ENCODE results near the gene DEFB119.

DEFB119 gene

DNA sequence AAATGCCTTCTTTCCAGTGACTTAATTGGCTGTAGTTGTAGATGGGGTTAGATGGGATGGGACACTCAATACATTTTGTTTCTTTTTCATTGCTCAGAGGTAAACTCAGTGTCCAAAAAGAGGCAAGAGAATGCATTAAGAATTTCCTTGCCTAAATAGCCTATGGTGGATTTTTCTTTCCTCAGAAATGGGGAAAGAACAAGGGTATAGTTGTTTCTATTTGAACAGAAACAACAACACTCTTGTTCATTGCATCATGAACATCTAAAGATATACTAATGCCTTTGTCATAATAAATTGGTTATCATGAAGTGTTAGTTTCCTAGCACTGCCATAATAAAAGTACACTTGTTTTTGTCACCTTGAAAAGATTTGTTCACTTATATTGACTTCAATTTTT, 35.4 kb upstream of the DEFB119 start:
- no peak for ATAC-seq
- TF ChIP-seq RARB (CRISPR knock-in tag; IDR thresholded peaks at IDR 0.05) = no peak
- no peak for TF ChIP-seq GLIS3 (CRISPR knock-in tag; IDR thresholded peaks at IDR 0.05)
- TF ChIP-seq TOX (CRISPR knock-in tag; IDR thresholded peaks at IDR 0.05; ENCODE audit: borderline replicate concordance) = no peak
- no peak for TF ChIP-seq TSHZ2 (CRISPR knock-in tag; IDR thresholded peaks at IDR 0.05)
- no peak for TF ChIP-seq ISL1 (CRISPR knock-in tag; IDR thresholded peaks at IDR 0.05)
- no peak for TF ChIP-seq ZC3H10 (CRISPR knock-in tag; IDR thresholded peaks at IDR 0.05)

GRCh38 chr20:31418307-31418706, 27.9 kb upstream of the DEFB119 start:
- ATAC-seq = no peak

GRCh38 chr20:31415653-31416052, 25.3 kb upstream of the DEFB119 start:
- TF ChIP-seq TCF4 (CRISPR knock-in tag; IDR thresholded peaks at IDR 0.05; ENCODE audit: borderline replicate concordance) (no peak), ZFP30 (CRISPR knock-in tag; IDR thresholded peaks at IDR 0.05) (no peak), CSDC2 (CRISPR knock-in tag; IDR thresholded peaks at IDR 0.05) (no peak), ZC3H10 (CRISPR knock-in tag; IDR thresholded peaks at IDR 0.05) (no peak)
- ATAC-seq = no peak

More at GRCh38 chr20:31418307-31418706, 27.9 kb upstream of the DEFB119 start:
- TF ChIP-seq ZNF70 (CRISPR knock-in tag; IDR thresholded peaks at IDR 0.05) = no peak
- TF ChIP-seq ARNTL (CRISPR knock-in tag; IDR thresholded peaks at IDR 0.05; ENCODE audit: borderline replicate concordance, low read depth) = no peak
- TF ChIP-seq ESRRG (CRISPR knock-in tag; IDR thresholded peaks at IDR 0.05) = no peak

DNA sequence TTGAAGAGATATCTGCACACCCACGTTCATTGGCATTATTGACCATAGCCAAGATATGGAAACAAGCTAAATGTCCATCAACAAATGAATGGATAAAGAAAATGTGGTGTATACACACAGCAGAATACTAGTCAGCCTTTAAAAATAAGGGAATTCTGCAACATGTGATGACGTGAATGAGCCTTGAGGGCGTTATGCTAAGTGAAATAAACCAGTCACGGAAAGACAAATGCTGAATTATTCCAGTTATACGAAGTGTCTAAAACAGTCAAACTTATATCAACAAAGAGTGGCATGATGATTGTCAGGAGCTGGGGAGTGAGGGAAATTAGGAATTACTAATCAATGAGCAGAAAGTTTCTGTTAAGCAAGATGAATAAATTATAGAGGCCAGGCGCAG, 24.0 kb upstream of the DEFB119 start:
- TF ChIP-seq ZFP30 (CRISPR knock-in tag; IDR thresholded peaks at IDR 0.05) = no peak
- no peak for TF ChIP-seq ZC3H10 (CRISPR knock-in tag; IDR thresholded peaks at IDR 0.05)
- TF ChIP-seq CSDC2 (CRISPR knock-in tag; IDR thresholded peaks at IDR 0.05) = no peak
- no peak for TF ChIP-seq GLIS3 (CRISPR knock-in tag; IDR thresholded peaks at IDR 0.05)
- no peak for TF ChIP-seq ZNF70 (CRISPR knock-in tag; IDR thresholded peaks at IDR 0.05)
- TF ChIP-seq TCF4 (CRISPR knock-in tag; IDR thresholded peaks at IDR 0.05; ENCODE audit: borderline replicate concordance) = no peak
- no peak for TF ChIP-seq ZNF8 (CRISPR knock-in tag; IDR thresholded peaks at IDR 0.05)
- TF ChIP-seq SNAI2 (CRISPR knock-in tag; IDR thresholded peaks at IDR 0.05) = no peak
- no peak for TF ChIP-seq PATZ1 (CRISPR knock-in tag; IDR thresholded peaks at IDR 0.05; ENCODE audit: borderline replicate concordance)
- TF ChIP-seq, protein P1, sequence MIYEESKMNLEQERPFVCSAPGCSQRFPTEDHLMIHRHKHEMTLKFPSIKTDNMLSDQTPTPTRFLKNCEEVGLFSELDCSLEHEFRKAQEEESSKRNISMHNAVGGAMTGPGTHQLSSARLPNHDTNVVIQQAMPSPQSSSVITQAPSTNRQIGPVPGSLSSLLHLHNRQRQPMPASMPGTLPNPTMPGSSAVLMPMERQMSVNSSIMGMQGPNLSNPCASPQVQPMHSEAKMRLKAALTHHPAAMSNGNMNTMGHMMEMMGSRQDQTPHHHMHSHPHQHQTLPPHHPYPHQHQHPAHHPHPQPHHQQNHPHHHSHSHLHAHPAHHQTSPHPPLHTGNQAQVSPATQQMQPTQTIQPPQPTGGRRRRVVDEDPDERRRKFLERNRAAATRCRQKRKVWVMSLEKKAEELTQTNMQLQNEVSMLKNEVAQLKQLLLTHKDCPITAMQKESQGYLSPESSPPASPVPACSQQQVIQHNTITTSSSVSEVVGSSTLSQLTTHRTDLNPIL (CRISPR knock-in tag; IDR thresholded peaks at IDR 0.05; ENCODE audit: low read depth) = no peak
- no peak for TF ChIP-seq POU6F1 (CRISPR knock-in tag; IDR thresholded peaks at IDR 0.05; ENCODE audit: borderline replicate concordance, low read depth)
- TF ChIP-seq TOX (CRISPR knock-in tag; IDR thresholded peaks at IDR 0.05; ENCODE audit: borderline replicate concordance) = no peak
- no peak for TF ChIP-seq BACH2 (CRISPR knock-in tag; IDR thresholded peaks at IDR 0.05; ENCODE audit: borderline replicate concordance)
- no peak for TF ChIP-seq ISL1 (CRISPR knock-in tag; IDR thresholded peaks at IDR 0.05)
- no peak for TF ChIP-seq ARNTL (CRISPR knock-in tag; IDR thresholded peaks at IDR 0.05; ENCODE audit: borderline replicate concordance, low read depth)
- no peak for TF ChIP-seq OSR1 (CRISPR knock-in tag; IDR thresholded peaks at IDR 0.05)
- no peak for TF ChIP-seq ESRRG (CRISPR knock-in tag; IDR thresholded peaks at IDR 0.05)
- ATAC-seq = no peak

DNA sequence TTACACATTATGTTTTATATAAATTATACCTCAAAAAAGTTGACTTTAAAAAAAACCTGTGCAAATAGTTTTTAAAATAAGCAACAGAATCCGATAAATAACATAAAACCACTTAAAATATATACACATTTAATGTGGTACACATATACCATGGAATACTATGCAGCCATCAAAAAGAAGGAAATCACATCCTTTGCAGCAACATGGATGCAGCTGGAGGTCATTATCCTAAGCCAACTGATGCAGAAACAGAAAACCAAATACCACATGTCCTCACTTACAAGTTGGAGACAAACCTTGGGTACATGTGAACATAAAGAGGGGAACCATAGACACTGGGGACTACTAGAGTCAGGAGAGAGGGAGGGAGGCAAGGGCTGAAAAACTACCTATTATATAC, 19.6 kb upstream of the DEFB119 start:
- TF ChIP-seq ZNF565 (CRISPR knock-in tag; conservative IDR thresholded peaks at IDR 0.05; ENCODE audit: low read depth) (no peak), BACH2 (CRISPR knock-in tag; IDR thresholded peaks at IDR 0.05; ENCODE audit: borderline replicate concordance) (no peak), TCF4 (CRISPR knock-in tag; IDR thresholded peaks at IDR 0.05; ENCODE audit: borderline replicate concordance) (no peak), ESRRG (CRISPR knock-in tag; IDR thresholded peaks at IDR 0.05) (no peak), GLIS3 (CRISPR knock-in tag; IDR thresholded peaks at IDR 0.05) (no peak), ZFP3 (CRISPR knock-in tag; IDR thresholded peaks at IDR 0.05) (no peak), ZNF8 (CRISPR knock-in tag; IDR thresholded peaks at IDR 0.05) (no peak)
- TF ChIP-seq, protein P2, sequence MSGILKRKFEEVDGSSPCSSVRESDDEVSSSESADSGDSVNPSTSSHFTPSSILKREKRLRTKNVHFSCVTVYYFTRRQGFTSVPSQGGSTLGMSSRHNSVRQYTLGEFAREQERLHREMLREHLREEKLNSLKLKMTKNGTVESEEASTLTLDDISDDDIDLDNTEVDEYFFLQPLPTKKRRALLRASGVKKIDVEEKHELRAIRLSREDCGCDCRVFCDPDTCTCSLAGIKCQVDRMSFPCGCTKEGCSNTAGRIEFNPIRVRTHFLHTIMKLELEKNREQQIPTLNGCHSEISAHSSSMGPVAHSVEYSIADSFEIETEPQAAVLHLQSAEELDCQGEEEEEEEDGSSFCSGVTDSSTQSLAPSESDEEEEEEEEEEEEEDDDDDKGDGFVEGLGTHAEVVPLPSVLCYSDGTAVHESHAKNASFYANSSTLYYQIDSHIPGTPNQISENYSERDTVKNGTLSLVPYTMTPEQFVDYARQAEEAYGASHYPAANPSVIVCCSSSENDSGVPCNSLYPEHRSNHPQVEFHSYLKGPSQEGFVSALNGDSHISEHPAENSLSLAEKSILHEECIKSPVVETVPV (CRISPR knock-in tag; IDR thresholded peaks at IDR 0.05) = no peak

More for the DNA sequence above, 19.6 kb upstream of the DEFB119 start:
- no peak for ATAC-seq
